GM12864 (cell line): Measurements from ENCODE around the gene TSACC.
"Not testable (repeated sequence)": the region's sequence is repeated elsewhere in the genome, so short reads cannot be mapped to it uniquely, and the experiment has no call there.

ENCODE experiments used
- DNase-seq: peaks from one replicate; pipeline ENCODE4 v3.0.0-alpha.2; 2011; ENCODE audit warnings: low read depth
- H3K4me3 ChIP-seq: 2 replicates; pipeline ENCODE4 v1.5.1; 2011; ENCODE audit warnings: mild to moderate bottlenecking, low read depth, low read length, control low read depth
- CTCF ChIP-seq: IDR thresholded peaks from 2 replicates; pipeline ENCODE4 v1.5.1; 2011; ENCODE audit warnings: low read depth, mild to moderate bottlenecking, moderate library complexity, low read length, control low read depth, inconsistent platforms; ENCODE audit errors: missing control alignments

Gene TSACC

GRCh38 chr1:156368157-156368658 is 29.9 kb downstream of the TSACC start:
- H3K4me3 ChIP-seq: no peak overlapping the region
- no peak for DNase-seq
- TF ChIP-seq CTCF: no peak

- TF ChIP-seq CTCF: no peak
- DNase-seq: no peak
- no peak within 1 kb of the TSS for H3K4me3 ChIP-seq
Observed at GRCh38 chr1:156368889-156369684, 30.8 kb downstream of the TSACC start, which contains the start of gene RHBG. Gene RHBG (plus strand): TSS chr1:156369211. CDS start chr1:156369250, 39 bp downstream.

GRCh38 chr1:156369685-156370286 is 31.5 kb downstream of the TSACC start:
- DNase-seq, H3K4me3 ChIP-seq: not testable (repeated sequence)

- H3K4me3 ChIP-seq: no peak overlapping the region
- TF ChIP-seq CTCF: no peak
- no peak for DNase-seq
Observed at GRCh38 chr1:156371553-156372264, 33.4 kb downstream of the TSACC start.

- H3K4me3 ChIP-seq: no peak overlapping the region
- no peak for DNase-seq
- TF ChIP-seq CTCF: no peak
Observed at GRCh38 chr1:156372265-156372586, 33.9 kb downstream of the TSACC start.

GRCh38 chr1:156372876-156373275 is 34.5 kb downstream of the TSACC start:
- no peak for TF ChIP-seq CTCF
- DNase-seq: no peak
- no peak overlapping the region for H3K4me3 ChIP-seq

GRCh38 chr1:156373546-156373945 is 35.2 kb downstream of the TSACC start:
- DNase-seq: no peak
- no peak for TF ChIP-seq CTCF
- H3K4me3 ChIP-seq: no peak overlapping the region
